ENCODE data around the gene ENDOU. TPM values are rescaled to one million over a fixed set of nuclear protein-coding genes. Genes with fewer than 3 reads are reported as not detected.

The ENDOU gene
- total RNA-seq, 1 donor from 2014 or later = not detected

- Mint-ChIP-seq H3K4me3 (no peak overlapping the region), H3K9me3 (no peaks in the 10 kb centered on the region), H3K4me1 (peaks cover 21% of the 10 kb centered on the region), H3K36me3 (ENCODE audit: low read depth) (no peaks in the 10 kb centered on the region), H3K27ac (ENCODE audit: unreplicated experiment) (no peak overlapping the region), H3K27me3 (ENCODE audit: low read depth) (no peaks in the 10 kb centered on the region)
- no peak for DNase-seq (ENCODE audit: low read depth, low spot score)
- TF ChIP-seq CTCF (conservative IDR thresholded peaks at IDR 0.05) = no peak
Observed at GRCh38 chr12:47736216-47736615, 10.9 kb upstream of the ENDOU start.

- Mint-ChIP-seq H3K4me1 (peaks cover 21% of the 10 kb centered on the region), H3K9me3 (no peaks in the 10 kb centered on the region), H3K36me3 (ENCODE audit: low read depth) (no peaks in the 10 kb centered on the region), H3K27me3 (ENCODE audit: low read depth) (no peaks in the 10 kb centered on the region), H3K4me3 (no peak overlapping the region), H3K27ac (ENCODE audit: unreplicated experiment) (peak overlapping the region; percentile 67)
- no peak for DNase-seq (ENCODE audit: low read depth, low spot score)
- no peak for TF ChIP-seq CTCF (conservative IDR thresholded peaks at IDR 0.05)
Observed at GRCh38 chr12:47735649-47736048, 10.4 kb upstream of the ENDOU start.

- peaks cover 26% of the 10 kb centered on the region for H3K4me1 Mint-ChIP-seq
- H3K27me3 Mint-ChIP-seq (ENCODE audit: low read depth) = no peaks in the 10 kb centered on the region
- H3K4me3 Mint-ChIP-seq = no peak overlapping the region
- TF ChIP-seq CTCF (conservative IDR thresholded peaks at IDR 0.05) = no peak
- H3K36me3 Mint-ChIP-seq (ENCODE audit: low read depth) = no peaks in the 10 kb centered on the region
- peak overlapping the region; percentile 70 for H3K27ac Mint-ChIP-seq (ENCODE audit: unreplicated experiment)
- no peaks in the 10 kb centered on the region for H3K9me3 Mint-ChIP-seq
- no peak for DNase-seq (ENCODE audit: low read depth, low spot score)
Observed at GRCh38 chr12:47734725-47735480, 9.6 kb upstream of the ENDOU start.

- no peak for TF ChIP-seq CTCF (conservative IDR thresholded peaks at IDR 0.05)
- H3K27me3 Mint-ChIP-seq (ENCODE audit: low read depth) = no peaks in the 10 kb centered on the region
- no peak for DNase-seq (ENCODE audit: low read depth, low spot score)
- no peaks in the 10 kb centered on the region for H3K36me3 Mint-ChIP-seq (ENCODE audit: low read depth)
- H3K4me3 Mint-ChIP-seq = no peak overlapping the region
- H3K27ac Mint-ChIP-seq (ENCODE audit: unreplicated experiment) = peak overlapping the region; percentile 57
- peaks cover 33% of the 10 kb centered on the region for H3K4me1 Mint-ChIP-seq
- H3K9me3 Mint-ChIP-seq = no peaks in the 10 kb centered on the region
Observed at GRCh38 chr12:47733142-47733541, 7.9 kb upstream of the ENDOU start.

GRCh38 chr12:47732504-47732903 is 7.2 kb upstream of the ENDOU start:
- DNase-seq (ENCODE audit: low read depth, low spot score) = no peak
- no peak for TF ChIP-seq CTCF (conservative IDR thresholded peaks at IDR 0.05)
- Mint-ChIP-seq H3K4me3 (no peak overlapping the region), H3K27ac (ENCODE audit: unreplicated experiment) (no peak overlapping the region), H3K9me3 (no peaks in the 10 kb centered on the region), H3K36me3 (ENCODE audit: low read depth) (no peaks in the 10 kb centered on the region), H3K4me1 (peaks cover 32% of the 10 kb centered on the region), H3K27me3 (ENCODE audit: low read depth) (no peaks in the 10 kb centered on the region)
